IMR-90 (cell line): Measurements from ENCODE around the gene MARCHF9. TPM values are rescaled to one million over a fixed set of nuclear protein-coding genes. Genes with fewer than 3 reads are reported as not detected.
A peak's percentile ranks its signal among the peaks of the same experiment; 100 is the strongest.

Experiments
- ATAC-seq: fragments of 200-7000 bp; cut with Tn5 transposase; 2 replicates; pipeline ENCODE4 v1.9.1; 2020; ENCODE audit warnings: low read depth, mild to moderate bottlenecking, moderate library complexity
- BruUV-seq: library from RNA; stranded (reverse); fragments of 400-500 nt; replicated peaks from 2 replicates; lab custom pipeline; 2021; lab: Mats Ljungman, UMichigan
- CTCF ChIA-PET: fragments of 300-600 bp; formaldehyde crosslinking; extraction: SDS; loops from one replicate; lab custom pipeline; 2021; ENCODE audit warnings: antibody characterized with exemption; lab: Yijun Ruan, JAX
- POLR2A ChIA-PET: fragments of 300-600 bp; sonication (Branson Sonifier 250); formaldehyde crosslinking; loops from one replicate; lab custom pipeline; 2022; ENCODE audit warnings: antibody characterized with exemption; ENCODE audit not compliant: unreplicated experiment; lab: Charles Lee
- DNase-seq: peaks from one replicate; pipeline ENCODE4 v3.0.0; 2013
- H2AFZ ChIP-seq: replicated peaks from 2 replicates; pipeline ENCODE3; 2013; ENCODE audit warnings: low read length, mild to moderate bottlenecking; ENCODE audit not compliant: poor library complexity
- H2AK5ac ChIP-seq: 2 replicates; pipeline ENCODE4 v1.6.1; 2013; ENCODE audit warnings: low read depth, low read length, inconsistent platforms
- H2AK9ac ChIP-seq: replicated peaks from 2 replicates; pipeline ENCODE3; 2013; ENCODE audit warnings: mild to moderate bottlenecking, low read depth, low read length, moderate library complexity; ENCODE audit not compliant: poor library complexity
- H2BK120ac ChIP-seq: 2 replicates; pipeline ENCODE4 v1.6.1; 2013; ENCODE audit warnings: low read depth, low read length, inconsistent platforms
- H2BK15ac ChIP-seq: 3 replicates; pipeline ENCODE4 v1.6.1; 2013; ENCODE audit warnings: low read depth, low read length, inconsistent platforms
- H2BK20ac ChIP-seq: 2 replicates; pipeline ENCODE4 v1.6.1; 2013; ENCODE audit warnings: low read depth, mild to moderate bottlenecking, inconsistent platforms, low read length, moderate library complexity
- H2BK5ac ChIP-seq: 2 replicates; pipeline ENCODE4 v1.6.1; 2013; ENCODE audit warnings: mild to moderate bottlenecking, low read depth, low read length, inconsistent platforms; ENCODE audit not compliant: poor library complexity, severe bottlenecking
- H3K14ac ChIP-seq: replicated peaks from 2 replicates; pipeline ENCODE4 v1.6.1; 2013; ENCODE audit warnings: low read depth, low read length, inconsistent platforms
- H3K18ac ChIP-seq: 2 replicates; pipeline ENCODE4 v1.6.1; 2013; ENCODE audit warnings: low read depth, low read length, control low read depth
- H3K23ac ChIP-seq: 2 replicates; pipeline ENCODE4 v1.6.1; 2013; ENCODE audit warnings: low read depth, low read length, inconsistent platforms
- H3K27ac ChIP-seq: 2 replicates; pipeline ENCODE4 v1.5.1; 2013; ENCODE audit warnings: mild to moderate bottlenecking, control low read depth, low read length; ENCODE audit not compliant: insufficient read depth
- H3K27me3 ChIP-seq: 2 replicates; pipeline ENCODE4 v1.6.1; 2013; ENCODE audit warnings: low read length; ENCODE audit not compliant: control insufficient read depth, insufficient read depth
- H3K36me3 ChIP-seq: 2 replicates; pipeline ENCODE4 v1.6.1; 2013; ENCODE audit warnings: low read length, mixed read lengths; ENCODE audit not compliant: control insufficient read depth, insufficient read depth
- H3K4ac ChIP-seq: 2 replicates; pipeline ENCODE4 v1.6.1; 2013; ENCODE audit warnings: low read depth, low read length, inconsistent platforms
- H3K4me1 ChIP-seq: 2 replicates; pipeline ENCODE4 v1.6.1; 2013; ENCODE audit warnings: low read length, mixed read lengths; ENCODE audit not compliant: control insufficient read depth, insufficient read depth
- H3K4me2 ChIP-seq: 2 replicates; pipeline ENCODE4 v1.6.1; 2013; ENCODE audit warnings: low read depth, mild to moderate bottlenecking, control low read depth, low read length, moderate library complexity
- H3K4me3 ChIP-seq: 2 replicates; pipeline ENCODE4 v1.5.1; 2013; ENCODE audit warnings: low read depth, mild to moderate bottlenecking, control low read depth, low read length, moderate library complexity; ENCODE audit not compliant: insufficient read depth
- H3K56ac ChIP-seq: 2 replicates; pipeline ENCODE4 v1.6.1; 2013; ENCODE audit warnings: low read length, inconsistent platforms; ENCODE audit not compliant: insufficient read depth; ENCODE audit errors: extremely low read depth
- H3K79me1 ChIP-seq, 2 experiments: 2 replicates each; pipeline ENCODE4 v1.6.1; 2013; ENCODE audit warnings: low read length in 2 of 2, inconsistent platforms in 1 of 2, low read depth in 1 of 2
- H3K9ac ChIP-seq: 2 replicates; pipeline ENCODE4 v1.6.1; 2013; ENCODE audit warnings: low read depth, low read length, control low read depth
- H3K9me1 ChIP-seq: 2 replicates; pipeline ENCODE4 v1.6.1; 2013; ENCODE audit warnings: low read length, inconsistent platforms; ENCODE audit not compliant: insufficient read depth
- H3K9me3 ChIP-seq: 2 replicates; pipeline ENCODE4 v1.6.1; 2013; ENCODE audit warnings: low read length; ENCODE audit not compliant: control insufficient read depth, insufficient read depth
- H4K20me1 ChIP-seq: 2 replicates; pipeline ENCODE4 v1.6.1; 2013; ENCODE audit warnings: low read length, inconsistent platforms; ENCODE audit not compliant: insufficient read depth
- H4K5ac ChIP-seq: 2 replicates; pipeline ENCODE4 v1.6.1; 2013; ENCODE audit warnings: mild to moderate bottlenecking, low read depth, low read length, control low read depth
- H4K8ac ChIP-seq, 2 experiments: 2 replicates each; pipeline ENCODE4 v1.6.1; 2013; ENCODE audit warnings: low read depth in 2 of 2, low read length in 2 of 2, control low read depth in 1 of 2, inconsistent platforms in 1 of 2
- H4K91ac ChIP-seq: 2 replicates; pipeline ENCODE4 v1.6.1; 2013; ENCODE audit warnings: low read depth, low read length, inconsistent platforms; ENCODE audit not compliant: insufficient read depth
- CEBPB ChIP-seq: IDR thresholded peaks from 2 replicates; pipeline ENCODE4 v1.6.1; 2012; ENCODE audit warnings: low read depth, low read length, improper control_type of control experiment
- RCOR1 ChIP-seq: IDR thresholded peaks from 2 replicates; pipeline ENCODE4 v1.6.1; 2012; ENCODE audit warnings: mild to moderate bottlenecking, low read length, improper control_type of control experiment; ENCODE audit not compliant: insufficient replicate concordance
- whole genome bisulfite sequencing, 2 experiments: methylation state at CpG; one replicate each; pipeline versions ENCODE4 v1.1.5 to v1.1.7; 2013; ENCODE audit warnings: missing lambda C conversion rate in 2 of 2; ENCODE audit not compliant: insufficient read length in 1 of 2; ENCODE audit errors: extremely low coverage in 2 of 2; 5-methylcytosine and 5-hydroxymethylcytosine counted together
- dilution Hi-C: fragments of 300-500 bp; cut with HindIII; formaldehyde crosslinking; loops from one replicate; pipeline ENCODE4 v1.14.3; 2018; ENCODE audit warnings: low sequenced_read_pairs; ENCODE audit not compliant: unreplicated experiment
- in situ Hi-C: fragments of 300-500 bp; cut with MboI; formaldehyde crosslinking; loops from 3 replicates; pipeline ENCODE4 v1.14.3; 2019; ENCODE audit warnings: low sequenced_read_pairs, inconsistent platforms, mixed read lengths
- intact Hi-C: fragments of 100-400 bp; cut with micrococcal nuclease; formaldehyde crosslinking; loops from 2 replicates; pipeline ENCODE4 v1.10.0; 2022
- polyA plus RNA-seq, 3 experiments: library from polyadenylated mRNA; depleted of rRNA; stranded (reverse); fragments of >200 nt; gene quantifications; 2 replicates each; pipeline ENCODE4 v1.2.3, GENCODE V29; 2012; ENCODE audit warnings: low replicate concordance in 1 of 3
- total RNA-seq: library from RNA; depleted of rRNA; stranded (reverse); fragments of >200 nt; gene quantifications from 2 replicates; pipeline ENCODE4 v1.2.3, GENCODE V29; 2012
- TF ChIP-seq, protein P1 (sequence below): fragments of 150-350 bp; IDR thresholded peaks from 2 replicates; pipeline ENCODE4 v1.6.1; 2017; ENCODE audit warnings: mild to moderate bottlenecking, antibody characterized with exemption, low read length, low read depth

The MARCHF9 gene
- total and polyA plus RNA-seq, 2 of the 4 experiments (the other 2 are of a cell fraction): 1.1 to 5.4 TPM

DNA sequence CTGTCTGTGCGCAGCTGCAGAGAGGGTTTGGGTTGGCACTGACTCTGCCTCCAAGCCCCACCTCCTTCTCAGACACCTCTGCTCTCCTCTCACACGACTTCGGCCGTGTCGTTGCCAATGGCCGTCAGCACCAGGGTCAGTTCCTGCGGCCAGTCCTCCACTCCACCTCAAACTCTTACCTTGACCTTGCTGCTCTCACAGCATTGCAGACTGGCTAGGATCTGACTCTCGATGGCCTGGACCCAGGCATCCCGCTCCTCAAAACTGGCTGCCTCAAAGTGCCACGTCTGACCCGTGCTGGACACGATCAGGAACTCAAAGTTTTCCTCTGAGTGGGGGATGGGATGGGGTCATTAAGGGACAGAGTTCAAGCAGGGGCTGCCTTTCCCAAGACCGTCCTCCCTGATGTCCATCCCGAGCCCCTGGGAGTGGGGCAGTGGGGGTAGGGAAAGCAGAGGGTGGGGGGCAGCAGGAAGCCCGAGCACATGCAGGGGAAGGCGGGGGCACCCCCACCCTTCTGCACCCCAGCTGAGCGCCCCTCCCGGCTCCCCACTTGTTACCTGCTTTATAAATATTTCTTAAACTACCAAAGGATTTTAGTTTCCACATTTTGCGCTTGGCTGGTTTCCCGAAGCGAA lies 27.0 kb upstream of the MARCHF9 start:
- H3K56ac ChIP-seq: no peak overlapping the region
- H3K23ac ChIP-seq: no peak overlapping the region
- TF ChIP-seq, protein P1, sequence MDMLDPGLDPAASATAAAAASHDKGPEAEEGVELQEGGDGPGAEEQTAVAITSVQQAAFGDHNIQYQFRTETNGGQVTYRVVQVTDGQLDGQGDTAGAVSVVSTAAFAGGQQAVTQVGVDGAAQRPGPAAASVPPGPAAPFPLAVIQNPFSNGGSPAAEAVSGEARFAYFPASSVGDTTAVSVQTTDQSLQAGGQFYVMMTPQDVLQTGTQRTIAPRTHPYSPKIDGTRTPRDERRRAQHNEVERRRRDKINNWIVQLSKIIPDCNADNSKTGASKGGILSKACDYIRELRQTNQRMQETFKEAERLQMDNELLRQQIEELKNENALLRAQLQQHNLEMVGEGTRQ: no peak
- TF ChIP-seq CEBPB (no peak), RCOR1 (no peak)
- H2BK15ac ChIP-seq: no peak overlapping the region
- dilution Hi-C loops (no loop called here), intact Hi-C loops (no loop called here), in situ Hi-C loops (no loop called here)
- H3K9ac ChIP-seq: no peak overlapping the region
- H2AK5ac ChIP-seq: 0 out of 2 replicates have a peak overlapping the region, but pooled peaks have one; percentile 1
- peaks cover 19% of the 10 kb centered on the region for H3K27me3 ChIP-seq
- H3K9me1 ChIP-seq: peaks cover 6% of the 10 kb centered on the region; the same call in 1 of the 2 replicates
- H3K4me1 ChIP-seq: 0 out of 2 replicates have a peak, but pooled peaks cover 4% of the 10 kb centered on the region
- no peak overlapping the region for H3K14ac ChIP-seq
- no peaks in the 10 kb centered on the region for H3K9me3 ChIP-seq
- ChIA-PET POLR2A (no interaction called here), CTCF (no interaction called here)
- H3K27ac ChIP-seq: no peak overlapping the region
- ATAC-seq (no peak), DNase-seq (no peak)
- peaks cover 0 to 17% of the 10 kb centered on the region in 2 experiments; a peak in 1 of 4 replicates for H3K79me1 ChIP-seq
- H3K36me3 ChIP-seq: peaks cover 6% of the 10 kb centered on the region; the same call in 1 of the 2 replicates
- BruUV-seq: no TSS peak
- no peak overlapping the region for H3K4me3 ChIP-seq
- H2BK5ac ChIP-seq: no peak overlapping the region
- no peak overlapping the region for H4K91ac ChIP-seq
- no peak overlapping the region for H2BK120ac ChIP-seq
- H4K8ac ChIP-seq: no peak overlapping the region
- no peak overlapping the region for H3K4ac ChIP-seq
- H4K5ac ChIP-seq: no peak overlapping the region
- peaks cover 11% of the 10 kb centered on the region; the same call in 1 of the 2 replicates for H4K20me1 ChIP-seq
- 13% methylated on average over 6 of the region's 21 CpGs; no CpG with 5 or more reads in 1 of the 2 experiments for WGBS, 2 experiments
- H2AFZ ChIP-seq: peak overlapping the region; percentile 100
- peak overlapping the region; percentile 19 for H2AK9ac ChIP-seq
- H3K4me2 ChIP-seq: no peak overlapping the region
- H3K18ac ChIP-seq: no peak overlapping the region
- H2BK20ac ChIP-seq: no peak overlapping the region
